ENCODE measurements around the gene HSPB7.

DNA sequence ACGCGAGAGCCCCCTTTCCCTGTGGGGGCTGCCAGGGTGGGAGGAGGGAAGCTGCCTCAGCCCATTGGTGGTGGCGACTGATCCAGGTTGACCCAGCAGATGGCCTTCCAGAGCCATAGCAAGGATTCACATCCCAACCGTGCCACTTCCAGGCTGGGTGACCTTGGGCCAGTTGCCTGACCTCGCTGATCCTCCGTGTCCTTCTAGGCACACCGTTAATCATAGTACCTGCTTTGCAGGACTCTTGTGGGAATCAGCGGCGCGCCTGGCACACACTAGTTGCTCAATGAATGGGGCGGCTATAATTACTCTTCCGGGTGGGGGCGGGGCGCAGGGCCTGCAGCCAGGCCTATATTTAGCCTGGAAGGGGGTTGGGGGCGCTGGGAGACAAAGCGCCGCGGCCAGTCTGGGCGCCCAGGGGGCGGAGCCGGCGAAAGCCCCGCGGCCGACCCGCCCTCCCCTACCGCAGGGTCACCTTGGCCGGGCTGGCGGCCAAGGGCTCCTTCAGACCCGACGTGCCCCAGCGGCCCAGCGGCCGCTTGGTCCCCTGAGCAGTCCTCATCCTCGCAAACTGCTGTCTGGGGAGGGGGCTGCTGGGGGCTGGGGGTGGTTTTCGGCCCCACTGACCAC is 5.1 kb downstream of the HSPB7 start:
- no peak for TF ChIP-seq POLR2A (IDR thresholded peaks at IDR 0.05; ENCODE audit: low read depth, low read length)
- no peak for TF ChIP-seq TAF1 (IDR thresholded peaks at IDR 0.05; ENCODE audit: borderline replicate concordance, low read depth, low read length)
- no peak for TF ChIP-seq POLR2AphosphoS5 (IDR thresholded peaks at IDR 0.05; ENCODE audit: low read depth, low read length)
